Ishikawa (cell line): ENCODE results near the gene PEPD.

Source experiments
- CEBPB ChIP-seq: IDR thresholded peaks from 2 replicates; pipeline ENCODE4 v1.6.1; 2012
- CREB1 ChIP-seq: IDR thresholded peaks from 2 replicates; pipeline ENCODE4 v1.6.1; 2012; ENCODE audit warnings: low read depth
- EGR1 ChIP-seq: IDR thresholded peaks from 2 replicates; pipeline ENCODE4 v1.6.1; 2012
- EP300 ChIP-seq: IDR thresholded peaks from 2 replicates; pipeline ENCODE4 v1.6.1; 2012; ENCODE audit warnings: borderline replicate concordance
- NFIC ChIP-seq: IDR thresholded peaks from 2 replicates; pipeline ENCODE4 v1.6.1; 2012
- RAD21 ChIP-seq: IDR thresholded peaks from 2 replicates; pipeline ENCODE4 v1.6.1; 2012; ENCODE audit warnings: low read depth
- TEAD4 ChIP-seq: IDR thresholded peaks from 2 replicates; pipeline ENCODE4 v1.6.1; 2012
- YY1 ChIP-seq: IDR thresholded peaks from 2 replicates; pipeline ENCODE4 v1.6.1; 2012; ENCODE audit warnings: low read depth
- ZBTB7A ChIP-seq: IDR thresholded peaks from 2 replicates; pipeline ENCODE4 v1.6.1; 2012; ENCODE audit warnings: low read depth
- TF ChIP-seq, protein P1 (sequence below): IDR thresholded peaks from 2 replicates; pipeline ENCODE4 v1.6.1; 2012
- TF ChIP-seq, protein P2 (sequence below): IDR thresholded peaks from 2 replicates; pipeline ENCODE4 v1.6.1; 2012; ENCODE audit warnings: low read depth, mild to moderate bottlenecking

DNA sequence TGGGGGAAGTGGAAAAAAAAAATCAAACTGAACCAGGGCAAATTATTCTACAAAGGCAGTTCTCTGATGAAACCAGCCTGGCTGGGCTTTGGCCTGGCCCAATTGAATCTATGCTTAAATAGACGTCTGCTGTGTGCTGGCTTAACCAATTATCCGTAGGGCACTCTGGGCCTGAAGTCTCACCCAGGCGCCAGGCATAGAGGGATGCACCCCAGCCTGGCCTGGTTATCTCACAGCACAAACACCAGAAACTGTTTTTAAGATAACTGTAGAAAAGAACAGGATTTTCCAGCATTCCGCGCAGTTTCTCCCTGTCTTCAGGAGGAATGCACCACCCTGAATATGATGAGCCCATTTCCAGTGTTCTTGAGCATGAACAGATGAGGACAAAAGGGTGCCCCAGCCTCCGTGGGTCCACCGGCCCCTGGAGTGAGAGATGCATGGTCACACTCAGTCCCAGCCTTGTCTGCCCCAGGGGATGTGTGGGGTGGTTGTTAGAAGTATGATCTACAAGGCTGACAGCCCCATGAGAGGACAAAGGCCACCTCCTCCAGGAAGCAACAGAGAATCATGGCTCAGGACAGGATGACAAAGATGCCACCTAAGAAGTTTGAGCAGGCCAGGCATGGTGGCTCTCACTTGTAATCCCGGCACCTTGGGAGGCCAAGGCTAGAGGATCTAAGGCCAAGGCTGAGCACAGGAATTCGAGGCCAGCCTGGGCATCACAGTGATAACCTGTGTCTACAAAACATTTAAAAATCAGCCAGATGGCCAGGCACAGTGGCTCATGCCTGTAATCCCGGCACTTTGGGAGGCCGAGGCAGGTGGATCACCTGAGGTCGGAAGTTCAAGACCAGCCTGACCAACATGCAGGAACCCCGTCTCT lies 50.2 kb downstream of the PEPD start:
- TF ChIP-seq YY1 (no peak), CREB1 (no peak), CEBPB (no peak), NFIC (no peak), ZBTB7A (no peak), RAD21 (no peak), EP300 (no peak), TEAD4 (no peak), EGR1 (no peak)
- TF ChIP-seq, protein P1, sequence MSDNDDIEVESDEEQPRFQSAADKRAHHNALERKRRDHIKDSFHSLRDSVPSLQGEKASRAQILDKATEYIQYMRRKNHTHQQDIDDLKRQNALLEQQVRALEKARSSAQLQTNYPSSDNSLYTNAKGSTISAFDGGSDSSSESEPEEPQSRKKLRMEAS = no peak
- TF ChIP-seq, protein P2, sequence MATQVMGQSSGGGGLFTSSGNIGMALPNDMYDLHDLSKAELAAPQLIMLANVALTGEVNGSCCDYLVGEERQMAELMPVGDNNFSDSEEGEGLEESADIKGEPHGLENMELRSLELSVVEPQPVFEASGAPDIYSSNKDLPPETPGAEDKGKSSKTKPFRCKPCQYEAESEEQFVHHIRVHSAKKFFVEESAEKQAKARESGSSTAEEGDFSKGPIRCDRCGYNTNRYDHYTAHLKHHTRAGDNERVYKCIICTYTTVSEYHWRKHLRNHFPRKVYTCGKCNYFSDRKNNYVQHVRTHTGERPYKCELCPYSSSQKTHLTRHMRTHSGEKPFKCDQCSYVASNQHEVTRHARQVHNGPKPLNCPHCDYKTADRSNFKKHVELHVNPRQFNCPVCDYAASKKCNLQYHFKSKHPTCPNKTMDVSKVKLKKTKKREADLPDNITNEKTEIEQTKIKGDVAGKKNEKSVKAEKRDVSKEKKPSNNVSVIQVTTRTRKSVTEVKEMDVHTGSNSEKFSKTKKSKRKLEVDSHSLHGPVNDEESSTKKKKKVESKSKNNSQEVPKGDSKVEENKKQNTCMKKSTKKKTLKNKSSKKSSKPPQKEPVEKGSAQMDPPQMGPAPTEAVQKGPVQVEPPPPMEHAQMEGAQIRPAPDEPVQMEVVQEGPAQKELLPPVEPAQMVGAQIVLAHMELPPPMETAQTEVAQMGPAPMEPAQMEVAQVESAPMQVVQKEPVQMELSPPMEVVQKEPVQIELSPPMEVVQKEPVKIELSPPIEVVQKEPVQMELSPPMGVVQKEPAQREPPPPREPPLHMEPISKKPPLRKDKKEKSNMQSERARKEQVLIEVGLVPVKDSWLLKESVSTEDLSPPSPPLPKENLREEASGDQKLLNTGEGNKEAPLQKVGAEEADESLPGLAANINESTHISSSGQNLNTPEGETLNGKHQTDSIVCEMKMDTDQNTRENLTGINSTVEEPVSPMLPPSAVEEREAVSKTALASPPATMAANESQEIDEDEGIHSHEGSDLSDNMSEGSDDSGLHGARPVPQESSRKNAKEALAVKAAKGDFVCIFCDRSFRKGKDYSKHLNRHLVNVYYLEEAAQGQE = no peak
